Neutrophil (primary cell): ENCODE results near the gene FNBP1.

Experiments used
- H3K27ac ChIP-seq: fragments of 200-600 bp; sonication (generic); 2 replicates; pipeline ENCODE4 v1.5.1; 2016; ENCODE audit warnings: mild to moderate bottlenecking, moderate library complexity
- H3K27me3 ChIP-seq: fragments of 200-600 bp; sonication (generic); 2 replicates; pipeline ENCODE4 v1.6.0; 2016; ENCODE audit warnings: mild to moderate bottlenecking
- H3K36me3 ChIP-seq: fragments of 200-600 bp; sonication (generic); 2 replicates; pipeline ENCODE4 v1.5.1; 2017
- H3K4me1 ChIP-seq, 2 experiments: fragments of 200-600 bp in 1 of 2; sonication (generic) in 1 of 2; 1 replicate in 1 of 2; 2 replicates in 1 of 2; pipeline versions ENCODE4 v1.5.1 to v1.6.1; 2013 to 2016; ENCODE audit warnings: low read depth in 1 of 2, low read length in 1 of 2, mild to moderate bottlenecking in 1 of 2, moderate library complexity in 1 of 2; ENCODE audit not compliant: control insufficient read depth in 1 of 2, insufficient read depth in 1 of 2
- H3K4me3 ChIP-seq, 2 experiments: fragments of 200-600 bp in 1 of 2; sonication (generic) in 1 of 2; 1 replicate in 1 of 2; 2 replicates in 1 of 2; pipeline ENCODE4 v1.5.1; 2013 to 2016; ENCODE audit warnings: low read depth in 1 of 2, low read length in 1 of 2, mild to moderate bottlenecking in 1 of 2, moderate library complexity in 1 of 2
- H3K9me3 ChIP-seq: fragments of 200-600 bp; sonication (generic); 2 replicates; pipeline ENCODE4 v1.5.1; 2016
- CTCF ChIP-seq: fragments of 200-600 bp; sonication (generic); IDR thresholded peaks from 2 replicates; pipeline ENCODE4 v1.5.1; 2016; ENCODE audit warnings: antibody characterized with exemption

Gene FNBP1

GRCh38 chr9:129879103-129879699 is 163.8 kb downstream of the FNBP1 start:
- H3K27me3 ChIP-seq, result no peaks in the 10 kb centered on the region
- peaks cover 8% of the 10 kb centered on the region in 2 experiments for H3K4me1 ChIP-seq
- no peak for TF ChIP-seq CTCF
- H3K4me3 ChIP-seq, result no peak overlapping the region
- no peak overlapping the region for H3K27ac ChIP-seq
- peaks cover 21% of the 10 kb centered on the region for H3K36me3 ChIP-seq
- H3K9me3 ChIP-seq, result no peaks in the 10 kb centered on the region

DNA sequence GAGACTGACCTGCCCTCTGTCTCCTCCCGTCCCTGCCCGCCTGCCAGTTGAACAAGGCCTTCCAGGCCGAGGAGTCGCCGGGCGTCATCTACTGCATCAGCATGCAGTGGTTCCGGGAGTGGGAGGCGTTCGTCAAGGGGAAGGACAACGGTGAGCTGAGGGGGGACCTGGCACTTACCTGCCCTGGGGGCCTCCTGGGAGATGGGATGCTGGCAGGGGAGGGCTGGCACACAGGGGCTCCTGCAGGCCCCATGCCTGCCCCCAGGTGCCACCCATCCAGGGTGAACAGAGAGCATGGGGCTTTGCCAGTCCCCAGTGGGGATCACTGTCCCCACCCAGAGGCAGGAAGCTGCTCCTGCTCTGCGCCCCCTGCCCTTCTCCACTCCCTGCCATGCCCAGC is 164.7 kb downstream of the FNBP1 start:
- Histone ChIP-seq H3K9me3 (no peaks in the 10 kb centered on the region), H3K27ac (no peak overlapping the region), H3K27me3 (no peaks in the 10 kb centered on the region), H3K4me1 (no peaks in the 10 kb centered on the region), H3K36me3 (peaks cover 31% of the 10 kb centered on the region), H3K4me3 (no peak overlapping the region)
- TF ChIP-seq CTCF, result no peak

GRCh38 chr9:129876815-129877214 is 166.2 kb downstream of the FNBP1 start:
- no peak overlapping the region for H3K27ac ChIP-seq
- no peak for TF ChIP-seq CTCF

DNA sequence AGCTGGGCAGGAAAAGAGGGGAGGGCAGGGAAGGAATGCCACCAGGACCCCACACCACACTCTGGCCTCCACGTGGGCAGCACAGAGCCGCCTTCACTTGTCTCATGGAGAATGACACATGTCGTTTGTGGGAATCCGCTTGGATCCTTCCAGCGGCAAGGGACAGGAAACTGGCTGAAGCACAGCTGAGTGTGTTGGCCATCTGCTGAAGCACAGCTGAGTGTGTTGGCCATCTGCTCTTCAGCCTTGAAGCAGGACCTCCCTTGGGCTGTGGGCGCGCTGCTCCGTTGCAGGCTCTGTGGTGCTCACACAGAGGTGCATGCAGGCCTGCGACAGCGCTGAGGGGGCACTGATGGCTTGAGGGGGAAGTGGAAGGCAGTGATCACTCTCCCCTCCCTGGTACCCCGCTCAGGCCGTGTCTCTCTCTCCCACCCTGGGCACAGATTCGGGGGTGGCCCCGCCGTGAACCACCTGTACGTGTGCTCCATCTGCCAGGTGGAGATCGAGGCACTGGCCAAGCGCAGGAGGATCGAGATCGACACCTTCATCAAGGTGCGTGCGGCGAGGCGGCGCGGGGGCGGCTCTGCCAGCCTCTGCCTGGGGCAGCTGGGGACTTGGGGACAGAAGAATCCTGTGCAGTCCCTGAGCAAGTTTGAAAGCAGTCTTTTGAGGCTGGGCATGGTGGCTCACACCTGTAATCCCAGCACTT is 167.1 kb downstream of the FNBP1 start:
- Histone ChIP-seq H3K4me3 (no peak overlapping the region), H3K4me1 (no peaks in the 10 kb centered on the region), H3K36me3 (peaks cover 39% of the 10 kb centered on the region), H3K27ac (no peak overlapping the region), H3K9me3 (no peaks in the 10 kb centered on the region), H3K27me3 (no peaks in the 10 kb centered on the region)
- TF ChIP-seq CTCF, result no peak

More at GRCh38 chr9:129876815-129877214, 166.2 kb downstream of the FNBP1 start:
- Histone ChIP-seq H3K9me3 (no peaks in the 10 kb centered on the region), H3K4me1 (no peaks in the 10 kb centered on the region), H3K4me3 (no peak overlapping the region), H3K27me3 (no peaks in the 10 kb centered on the region), H3K36me3 (peaks cover 33% of the 10 kb centered on the region)

GRCh38 chr9:129875181-129875611 is 167.8 kb downstream of the FNBP1 start:
- H3K36me3 ChIP-seq, result peaks cover 43% of the 10 kb centered on the region
- H3K27ac ChIP-seq, result no peak overlapping the region
- no peak for TF ChIP-seq CTCF
- no peak overlapping the region for H3K4me3 ChIP-seq
- no peaks in the 10 kb centered on the region for H3K27me3 ChIP-seq
- no peaks in the 10 kb centered on the region for H3K9me3 ChIP-seq
- no peaks in the 10 kb centered on the region for H3K4me1 ChIP-seq
